HG02885 (cell line): ENCODE measurements around the gene GNG2.

ENCODE experiments used
- ATAC-seq: cut with Tn5 transposase; IDR thresholded peaks from one replicate; pipeline ENCODE4 v1.9.1; 2021; ENCODE audit warnings: mild to moderate bottlenecking; ENCODE audit not compliant: unreplicated experiment, poor library complexity

The GNG2 gene

DNA sequence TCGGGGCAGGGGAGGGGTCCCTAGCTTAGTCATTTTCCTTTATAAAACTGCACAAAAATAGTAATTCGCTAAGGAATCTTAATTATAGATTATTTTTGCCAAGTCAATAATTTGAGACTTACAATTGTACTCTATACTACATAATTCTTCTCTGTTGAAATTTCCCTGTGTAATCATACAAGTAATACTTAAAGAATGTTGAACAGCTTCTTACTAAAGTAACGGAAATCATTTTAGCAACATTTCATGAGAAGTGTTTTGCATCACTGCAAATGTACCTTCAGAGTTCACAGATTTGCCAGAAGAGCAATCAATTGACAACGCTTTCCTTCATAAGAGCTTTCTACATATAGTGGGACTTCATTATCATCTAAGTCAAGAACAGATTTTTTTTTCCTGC is 7.9 kb upstream of the GNG2 start:
- no peak for ATAC-seq

DNA sequence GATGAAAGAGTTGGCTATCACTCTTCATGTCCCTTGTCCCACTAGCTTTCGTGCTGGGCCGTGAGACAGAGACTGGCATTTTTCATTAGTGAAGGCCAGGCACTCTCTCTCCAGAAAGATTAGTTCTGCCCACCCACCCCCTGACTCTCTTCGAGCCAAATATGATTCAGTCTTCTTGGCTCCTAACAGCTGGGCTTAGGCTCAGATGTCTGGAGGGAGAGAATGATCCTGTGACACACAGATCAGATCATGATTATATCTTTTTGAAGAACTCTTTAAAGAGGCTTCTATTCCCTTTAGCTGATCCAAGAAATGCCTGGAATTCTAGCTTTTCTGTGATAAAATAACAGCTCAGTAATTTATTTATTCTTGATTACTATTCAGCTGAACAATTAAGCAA is 5.2 kb upstream of the GNG2 start:
- no peak for ATAC-seq

GRCh38 chr14:51856792-51857296 is 3.6 kb upstream of the GNG2 start:
- no peak for ATAC-seq

DNA sequence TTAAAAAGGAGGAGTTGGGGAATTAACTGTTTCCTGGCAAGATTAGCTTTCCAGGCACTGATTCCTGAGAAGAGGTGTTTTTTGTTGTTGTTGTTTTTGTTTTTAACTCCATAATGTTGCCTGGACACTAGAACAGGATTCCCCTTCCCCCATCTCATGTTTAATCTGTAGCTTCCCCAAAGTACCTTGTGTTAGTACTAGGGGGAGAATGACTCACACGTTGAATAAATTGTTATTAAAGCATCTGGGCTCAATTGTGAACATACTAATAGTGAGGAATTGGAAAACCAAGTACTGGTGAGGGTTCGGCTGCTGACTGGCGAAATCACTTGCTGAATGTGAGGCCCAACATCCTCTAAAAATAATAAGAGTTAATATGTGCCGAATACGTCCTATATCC is 1.3 kb upstream of the GNG2 start:
- no peak for ATAC-seq

- ATAC-seq = peak; percentile 24
These were observed 550 bp downstream of the GNG2 start for GRCh38 chr14:51860825-51861499.

DNA sequence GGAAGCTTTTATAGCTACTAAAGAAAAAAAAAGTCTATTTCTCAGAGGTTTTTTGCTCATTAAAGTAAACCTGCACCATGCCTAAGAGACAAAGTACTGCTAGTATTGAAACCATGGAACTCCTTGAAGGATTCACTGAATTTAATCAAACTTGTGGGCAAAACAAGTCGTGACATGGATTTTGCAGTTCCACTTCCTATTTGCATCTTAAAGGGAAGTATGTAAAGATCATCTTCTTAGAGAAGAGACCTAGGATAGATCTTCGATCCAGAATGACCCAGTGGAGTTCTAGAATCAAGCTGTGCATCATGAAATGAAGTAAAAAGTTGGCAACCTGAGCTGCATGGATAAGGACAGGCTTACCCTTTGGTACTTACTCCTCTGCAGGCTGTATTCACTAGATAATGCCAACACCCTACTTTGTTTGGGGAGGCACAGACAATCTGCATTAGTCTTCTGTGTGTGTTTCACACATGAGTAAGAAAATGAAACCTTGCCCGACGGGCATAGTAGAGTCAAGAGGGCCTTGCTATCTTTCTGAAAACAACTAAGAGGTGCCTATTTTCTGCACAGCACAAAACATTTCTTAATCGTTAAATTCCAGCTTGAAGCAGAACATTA is 1.9 kb downstream of the GNG2 start:
- no peak for ATAC-seq

DNA sequence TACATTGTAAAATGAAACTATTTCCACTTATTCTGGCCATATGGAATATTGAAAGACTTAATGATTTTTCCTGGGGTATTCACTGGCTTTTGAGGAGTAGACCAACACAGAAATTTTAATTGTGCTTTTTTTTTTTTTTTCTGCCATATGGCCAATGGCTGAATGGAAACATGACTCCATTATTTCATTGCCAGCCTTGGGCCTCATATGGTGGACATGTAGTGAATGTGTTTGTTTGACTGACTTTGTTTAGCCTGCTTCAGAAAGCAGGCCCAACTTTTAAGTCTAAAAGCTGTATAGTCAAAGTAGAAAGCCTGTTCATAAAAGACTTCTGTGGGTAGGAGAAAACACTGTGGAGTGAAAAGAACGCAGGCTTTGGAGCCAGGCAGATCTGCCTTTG is 2.4 kb downstream of the GNG2 start:
- ATAC-seq = no peak

DNA sequence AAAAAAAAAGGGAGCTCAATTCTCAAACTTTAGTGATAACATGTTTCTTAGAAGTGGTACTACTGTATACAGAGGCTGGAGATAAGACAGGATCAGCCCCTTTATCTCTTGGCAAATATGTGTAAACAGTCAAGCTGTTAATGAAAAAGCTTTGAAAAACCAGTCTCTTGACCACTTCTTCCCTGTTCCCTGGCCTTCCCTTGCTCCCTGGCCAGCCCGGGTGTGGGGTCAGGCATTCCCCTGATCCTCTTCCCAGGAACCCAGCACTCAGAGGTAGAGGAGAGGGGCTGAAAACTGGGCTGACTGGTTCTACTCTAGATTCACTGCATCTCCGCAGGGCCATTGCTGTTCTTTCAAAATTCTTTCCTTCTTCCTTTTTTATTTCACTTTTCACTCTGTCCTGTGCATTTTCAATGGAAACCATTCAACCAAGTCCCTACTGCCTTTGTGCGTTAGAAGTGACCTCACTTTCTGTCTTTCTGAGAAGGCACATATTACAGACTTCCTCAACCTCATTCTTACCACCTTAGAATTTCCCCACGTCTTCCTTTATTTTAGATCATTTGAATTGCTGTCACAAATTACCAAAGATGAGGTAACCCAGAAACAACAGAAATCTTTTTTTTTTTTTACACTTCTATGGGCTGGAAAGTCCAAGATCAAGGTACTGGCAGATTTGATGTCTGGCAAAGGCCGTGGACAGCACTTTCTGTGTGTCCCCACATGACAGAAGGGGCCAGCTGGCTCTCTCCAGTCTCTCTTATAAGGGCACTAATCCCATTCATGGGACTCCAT is 5.7 kb downstream of the GNG2 start:
- ATAC-seq = peak; percentile 50

- ATAC-seq = peak; percentile 38
These were observed 7.3 kb downstream of the GNG2 start for GRCh38 chr14:51867741-51868140.

DNA sequence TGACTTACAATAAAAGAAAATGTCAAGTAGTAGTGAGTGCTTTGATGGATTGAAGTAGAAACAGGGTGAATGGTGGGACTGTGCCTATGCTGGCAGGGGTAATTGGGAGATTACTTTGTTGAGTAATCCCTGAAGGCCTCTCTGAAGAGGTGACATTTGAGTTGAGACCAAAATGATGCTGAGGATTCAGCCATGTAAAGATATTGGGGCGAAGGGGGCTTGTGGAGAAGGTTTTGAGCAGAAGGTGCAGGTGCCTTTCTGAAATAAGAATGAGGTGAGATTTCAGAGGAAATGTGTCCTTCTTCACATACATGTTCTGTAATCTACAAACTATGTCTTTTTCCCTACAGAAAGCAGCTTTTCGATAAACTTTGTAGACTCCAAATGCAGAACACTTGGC is 8.0 kb downstream of the GNG2 start:
- ATAC-seq = no peak

- ATAC-seq = no peak
These were observed 9.1 kb downstream of the GNG2 start for GRCh38 chr14:51869411-51870100.

DNA sequence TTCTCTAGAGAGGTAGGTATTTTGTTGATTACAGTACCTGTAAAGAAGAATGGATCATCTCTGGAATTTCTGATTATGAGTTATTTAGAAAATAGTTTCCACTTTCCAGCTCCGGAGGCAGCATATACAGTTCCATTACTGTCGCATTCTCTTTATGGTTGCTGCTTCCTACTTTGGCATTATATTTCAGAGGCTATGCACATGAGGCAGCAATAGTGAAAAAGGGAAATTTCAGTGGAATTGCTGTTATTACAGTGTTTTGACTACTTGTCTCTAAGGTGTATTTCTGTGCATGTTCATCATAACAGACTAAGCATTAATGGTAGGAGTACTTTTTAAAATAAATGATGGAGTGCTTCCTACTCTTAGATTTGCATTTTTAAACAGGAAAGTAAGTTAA is 10.2 kb downstream of the GNG2 start:
- no peak for ATAC-seq

- no peak for ATAC-seq
These were observed 11.4 kb downstream of the GNG2 start for GRCh38 chr14:51871846-51872245.

DNA sequence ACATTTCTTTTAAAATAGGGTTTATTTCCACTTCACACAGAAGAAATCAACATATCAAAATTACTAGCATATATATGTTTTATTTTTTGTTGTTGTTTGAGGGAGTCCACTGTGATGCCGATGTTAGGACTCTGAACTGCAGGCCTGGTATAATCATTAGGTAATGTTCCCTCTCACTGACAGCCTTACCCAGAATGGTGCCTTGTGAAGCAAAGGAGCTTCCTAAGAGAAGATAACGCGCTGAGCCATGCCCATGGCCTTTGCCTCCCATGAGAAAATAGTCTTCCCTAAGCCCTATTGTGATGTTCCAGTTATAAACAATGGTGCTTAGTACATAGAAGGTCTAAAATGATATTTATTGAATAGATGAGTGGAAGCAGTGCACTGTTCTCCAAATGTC is 12.0 kb downstream of the GNG2 start:
- no peak for ATAC-seq

GRCh38 chr14:51873221-51873893 is 12.9 kb downstream of the GNG2 start:
- ATAC-seq = peak; percentile 89

DNA sequence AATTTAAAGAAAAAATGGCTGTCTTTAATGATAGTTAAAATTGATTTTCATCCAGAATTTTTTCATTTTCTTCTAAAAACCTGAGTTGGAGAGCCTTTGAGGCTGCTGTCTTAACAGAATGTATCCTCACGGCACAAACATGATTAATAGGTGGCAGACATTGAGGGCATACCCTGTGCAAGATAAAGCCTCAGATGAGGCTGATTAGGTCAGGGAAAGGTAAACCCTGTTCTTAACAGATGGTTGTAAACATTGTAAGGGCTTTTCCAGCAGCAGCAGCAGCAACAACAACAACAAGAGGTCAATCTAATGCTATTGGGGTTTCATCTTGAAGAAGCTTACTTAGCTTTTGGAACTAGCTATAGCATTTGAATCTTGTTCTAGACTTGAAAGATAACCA is 17.4 kb downstream of the GNG2 start:
- no peak for ATAC-seq

DNA sequence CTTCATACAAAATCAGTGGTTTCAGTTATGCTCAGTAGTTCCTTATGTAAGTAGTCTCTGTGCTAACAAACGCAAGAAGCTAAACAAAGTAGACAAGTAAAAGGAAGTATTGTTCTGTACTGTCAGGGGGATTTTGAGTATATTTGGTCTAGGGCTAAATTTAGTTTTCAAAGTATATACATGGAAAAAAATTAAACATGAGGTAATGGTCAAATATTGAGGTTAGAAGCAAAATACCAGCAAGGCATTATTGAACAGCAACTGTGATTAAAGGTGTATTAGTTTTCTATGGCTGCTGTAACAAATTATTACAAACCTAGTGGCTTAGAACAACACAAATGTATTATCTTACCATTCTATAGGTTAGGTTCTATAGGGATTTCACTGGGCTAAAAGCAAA is 18.8 kb downstream of the GNG2 start:
- ATAC-seq = peak; percentile 41

GRCh38 chr14:51880835-51881580 is 20.6 kb downstream of the GNG2 start:
- ATAC-seq = peak; percentile 60

DNA sequence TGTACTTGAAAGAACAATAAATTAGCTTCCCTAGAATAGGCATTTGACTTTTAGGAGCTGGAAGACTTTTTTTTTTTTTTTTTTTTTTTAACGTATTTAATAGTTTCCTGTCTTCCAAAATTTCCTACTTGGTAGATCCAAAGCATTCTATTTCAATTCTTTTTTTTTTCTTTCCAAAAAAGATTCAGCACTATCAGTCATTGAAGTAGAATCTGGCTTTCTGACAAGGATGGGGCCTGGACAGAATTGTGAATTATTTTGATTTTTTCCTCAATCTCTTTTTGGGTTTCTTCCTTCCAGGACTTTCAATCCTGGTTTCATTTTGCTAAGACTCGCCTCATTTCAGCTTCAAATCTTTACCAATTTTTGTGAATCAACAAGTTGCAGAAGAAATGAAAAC is 21.2 kb downstream of the GNG2 start:
- ATAC-seq = no peak

GRCh38 chr14:51883232-51883631 is 22.8 kb downstream of the GNG2 start:
- ATAC-seq = no peak
